Subcutaneous adipose tissue (tissue), 4 donors: ENCODE results near the gene FRAS1. TPM values are rescaled to one million over a fixed set of nuclear protein-coding genes. Genes with fewer than 3 reads are reported as not detected.

Experiments used
- CTCF ChIP-seq: fragments of 450-650 bp; IDR thresholded peaks from one replicate; pipeline ENCODE4 v1.5.1; 2016; ENCODE audit warnings: low read depth, mild to moderate bottlenecking, control low read depth, antibody characterized with exemption, moderate library complexity
- total RNA-seq, 4 donors: library from RNA; depleted of rRNA; stranded (reverse); fragments of >200 nt; gene quantifications; one replicate each; pipeline ENCODE4 v1.1.0, GENCODE V29; 2016

Gene FRAS1
- total RNA-seq, 4 donors from 2014 or later = 2.2 to 6.0 (median 3.6) TPM

- TF ChIP-seq CTCF = no peak
Measured at GRCh38 chr4:78496021-78496643, 439.0 kb downstream of the FRAS1 start.

- TF ChIP-seq CTCF = no peak
Measured at GRCh38 chr4:78509043-78509442, 451.9 kb downstream of the FRAS1 start.

- TF ChIP-seq CTCF = no peak
Measured at GRCh38 chr4:78510108-78510507, 453.0 kb downstream of the FRAS1 start.

GRCh38 chr4:78510681-78511080, 453.6 kb downstream of the FRAS1 start:
- no peak for TF ChIP-seq CTCF

GRCh38 chr4:78512357-78512920, 455.3 kb downstream of the FRAS1 start:
- no peak for TF ChIP-seq CTCF

GRCh38 chr4:78513411-78513975, 456.4 kb downstream of the FRAS1 start:
- TF ChIP-seq CTCF = no peak

- TF ChIP-seq CTCF = no peak
Measured at GRCh38 chr4:78517050-78517652, 460.0 kb downstream of the FRAS1 start.
